Right lobe of liver (tissue), 6 donors: Measurements from ENCODE around the gene DAO. TPM values are rescaled to one million over a fixed set of nuclear protein-coding genes. Genes with fewer than 3 reads are reported as not detected.

Experiments
- ATAC-seq, 4 donors: fragments of 200-7000 bp; cut with Tn5 transposase; one replicate each; pipeline ENCODE4 v1.9.1; 2020; ENCODE audit warnings: mild to moderate bottlenecking in 4 of 4, moderate library complexity in 4 of 4
- DNase-seq, 3 donors: peaks; one replicate each; pipeline ENCODE4 v3.0.0-alpha.2; 2020
- H3K27ac ChIP-seq, 3 donors: fragments of 200-600 bp; one replicate each; pipeline ENCODE4 v1.8.0; 2022
- H3K27me3 ChIP-seq, 2 donors: fragments of 200-600 bp; one replicate each; pipeline ENCODE4 v1.8.0; 2022
- H3K36me3 ChIP-seq, 4 donors: fragments of 200-600 bp; sonication (generic) in 1 of 4; one replicate each; pipeline versions ENCODE4 v1.5.1 to v1.8.0; 2017 to 2022; ENCODE audit warnings: control low read depth in 1 of 4
- H3K4me1 ChIP-seq, 4 donors: fragments of 200-600 bp; sonication (generic) in 1 of 4; one replicate each; pipeline versions ENCODE4 v1.5.1 to v1.8.0; 2017 to 2022; ENCODE audit warnings: control low read depth in 1 of 4
- H3K4me3 ChIP-seq, 3 donors: fragments of 200-600 bp; one replicate each; pipeline ENCODE4 v1.8.0; 2022
- H3K9me3 ChIP-seq, 4 donors: fragments of 200-600 bp; sonication (generic) in 1 of 4; one replicate each; pipeline versions ENCODE4 v1.5.1 to v1.8.0; 2017 to 2022; ENCODE audit warnings: control low read depth in 1 of 4
- POLR2A ChIP-seq: fragments of 450-650 bp; IDR thresholded peaks from one replicate; pipeline ENCODE4 v1.6.1; 2017; ENCODE audit warnings: antibody characterized with exemption, mild to moderate bottlenecking
- WGBS: methylation state at CpG from one replicate; pipeline ENCODE4 v1.1.6; 2018; ENCODE audit warnings: low coverage, low lambda C conversion rate; ENCODE audit not compliant: insufficient coverage; ENCODE audit errors: missing lambda C conversion rate; 5-methylcytosine and 5-hydroxymethylcytosine counted together
- intact Hi-C, 2 donors: fragments of 100-400 bp; cut with DNase I; formaldehyde crosslinking; loops; one replicate each; pipeline versions ENCODE4 v1.11.2 to v1.14.1; 2022
- total RNA-seq, 6 experiments: library from RNA; depleted of rRNA in 2 of 6; stranded (reverse); fragments of >200 nt in 2 of 6; fragmentation: NEBNext Ultra II Directional in 3 of 6; extraction: Animal tissue kit (Norgen Biotek cat#: 25700) in 3 of 6; gene quantifications; one replicate each; pipeline versions ENCODE4 v1.1.0 to v1.2.4, GENCODE V29; 2016 to 2023
- TF ChIP-seq, protein P1 (sequence below), 4 donors: fragments of 200-600 bp in 3 of 4; fragments of 450-650 bp in 1 of 4; IDR thresholded peaks; one replicate each; pipeline versions ENCODE4 v1.5.1 to v1.8.0; 2016 to 2022; ENCODE audit warnings: antibody characterized with exemption in 4 of 4, mild to moderate bottlenecking in 2 of 4
- donor health status: DM: no; HTN: yes; CAD: no.
- donor health status: DM: no; HTN: no; CAD: no.
- donor health status: DM: no; HTN: no; CAD: no.
- donor health status: DM: no; HTN: yes; CAD: no.
- donor health status: DM: no; HTN: yes; CAD: no.

The DAO gene
- total RNA-seq, 6 experiments from 2014 or later, result 26.7 to 70.2 (median 45.0) TPM

DNA sequence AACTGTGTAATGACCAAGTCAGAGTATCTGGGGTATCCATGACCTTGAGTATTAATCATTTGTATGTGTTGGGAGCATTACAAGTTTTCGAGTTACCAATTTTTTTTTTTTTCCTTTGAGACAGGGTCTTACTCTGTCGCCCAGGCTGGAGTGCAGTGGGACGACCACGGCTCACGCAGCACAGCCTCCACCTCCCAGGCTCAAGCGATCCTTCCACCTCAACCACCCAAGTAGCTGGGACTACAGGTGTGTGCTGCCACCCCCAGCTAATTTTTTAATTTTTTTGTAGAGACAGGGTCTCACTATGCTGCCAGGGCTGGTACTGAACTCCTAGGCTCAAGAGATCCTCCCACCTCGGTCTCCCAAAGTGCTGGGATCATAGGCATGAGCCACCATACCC lies 42.2 kb upstream of the DAO start:
- H3K9me3 ChIP-seq, result no peaks in the 10 kb centered on the region
- 88% methylated on average over 4 of the region's 7 CpGs for WGBS
- TF ChIP-seq, protein P1, sequence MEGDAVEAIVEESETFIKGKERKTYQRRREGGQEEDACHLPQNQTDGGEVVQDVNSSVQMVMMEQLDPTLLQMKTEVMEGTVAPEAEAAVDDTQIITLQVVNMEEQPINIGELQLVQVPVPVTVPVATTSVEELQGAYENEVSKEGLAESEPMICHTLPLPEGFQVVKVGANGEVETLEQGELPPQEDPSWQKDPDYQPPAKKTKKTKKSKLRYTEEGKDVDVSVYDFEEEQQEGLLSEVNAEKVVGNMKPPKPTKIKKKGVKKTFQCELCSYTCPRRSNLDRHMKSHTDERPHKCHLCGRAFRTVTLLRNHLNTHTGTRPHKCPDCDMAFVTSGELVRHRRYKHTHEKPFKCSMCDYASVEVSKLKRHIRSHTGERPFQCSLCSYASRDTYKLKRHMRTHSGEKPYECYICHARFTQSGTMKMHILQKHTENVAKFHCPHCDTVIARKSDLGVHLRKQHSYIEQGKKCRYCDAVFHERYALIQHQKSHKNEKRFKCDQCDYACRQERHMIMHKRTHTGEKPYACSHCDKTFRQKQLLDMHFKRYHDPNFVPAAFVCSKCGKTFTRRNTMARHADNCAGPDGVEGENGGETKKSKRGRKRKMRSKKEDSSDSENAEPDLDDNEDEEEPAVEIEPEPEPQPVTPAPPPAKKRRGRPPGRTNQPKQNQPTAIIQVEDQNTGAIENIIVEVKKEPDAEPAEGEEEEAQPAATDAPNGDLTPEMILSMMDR (IDR thresholded peaks at IDR 0.05), result no peak
- no peak for TF ChIP-seq POLR2A
- no peaks in the 10 kb centered on the region for H3K27me3 ChIP-seq
- DNase-seq (no peak), ATAC-seq (no peak)
- peaks cover 0 to 8% (median 0%) of the 10 kb centered on the region in 4 donors for H3K36me3 ChIP-seq
- intact Hi-C loops, result no loop called here
- peak overlapping the region; percentile 61 to 81 (median 65) for H3K27ac ChIP-seq
- peaks cover 0 to 32% (median 11%) of the 10 kb centered on the region in 4 donors for H3K4me1 ChIP-seq
- no peak overlapping the region for H3K4me3 ChIP-seq

DNA sequence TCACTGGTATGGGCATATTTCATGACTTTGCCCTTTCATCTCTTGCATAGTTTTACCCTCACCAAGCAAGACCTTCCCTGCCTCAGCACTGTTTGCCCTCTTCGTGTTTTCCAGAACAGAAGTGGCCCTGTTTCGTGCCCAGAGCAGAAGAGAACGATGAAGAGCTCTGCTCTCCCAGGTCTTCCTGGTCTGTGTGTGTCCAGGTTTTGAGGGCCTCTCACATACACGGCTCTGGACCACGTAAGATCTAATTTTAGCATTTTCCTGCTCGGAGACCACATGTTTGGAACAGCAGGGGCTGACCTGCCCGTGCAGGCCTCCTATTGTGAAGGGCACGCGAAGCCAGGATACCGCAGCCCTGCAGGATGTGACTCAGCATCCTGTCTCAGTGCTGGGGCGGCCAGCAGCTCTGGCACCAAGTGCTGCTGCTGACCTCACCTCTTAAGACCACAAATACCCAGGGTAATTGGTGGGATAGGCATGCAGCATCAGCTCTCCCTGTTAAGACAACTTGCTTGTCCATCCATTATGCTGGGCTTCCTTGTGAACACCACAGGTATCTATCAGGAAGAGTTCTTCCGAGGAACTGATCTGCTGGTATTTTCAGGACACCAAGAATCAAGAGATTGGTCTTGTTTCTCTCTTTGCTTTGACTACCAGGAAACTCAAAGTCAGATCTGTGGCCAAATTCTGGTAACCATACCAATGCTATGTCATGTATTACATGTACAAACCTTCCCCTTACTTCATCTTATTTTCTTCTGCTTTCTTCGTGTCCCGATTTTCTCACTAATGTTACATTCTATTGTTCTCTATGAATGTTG lies 41.5 kb upstream of the DAO start:
- H3K27me3 ChIP-seq, result no peaks in the 10 kb centered on the region
- DNase-seq (peak; percentile 68 to 87 (median 83)), ATAC-seq (peak; percentile 80 to 86 (median 83))
- H3K4me3 ChIP-seq, result no peak overlapping the region
- H3K27ac ChIP-seq, result peak overlapping the region; percentile 61 to 81 (median 65)
- peaks cover 0 to 27% (median 11%) of the 10 kb centered on the region in 4 donors for H3K4me1 ChIP-seq
- peaks cover 0 to 8% (median 0%) of the 10 kb centered on the region in 4 donors for H3K36me3 ChIP-seq
- intact Hi-C loops, result no loop called here
- 58% methylated on average over 12 of the region's 14 CpGs for WGBS
- H3K9me3 ChIP-seq, result no peaks in the 10 kb centered on the region
- TF ChIP-seq, protein P1 (IDR thresholded peaks at IDR 0.05), result no peak
- peak; percentile 45 for TF ChIP-seq POLR2A

DNA sequence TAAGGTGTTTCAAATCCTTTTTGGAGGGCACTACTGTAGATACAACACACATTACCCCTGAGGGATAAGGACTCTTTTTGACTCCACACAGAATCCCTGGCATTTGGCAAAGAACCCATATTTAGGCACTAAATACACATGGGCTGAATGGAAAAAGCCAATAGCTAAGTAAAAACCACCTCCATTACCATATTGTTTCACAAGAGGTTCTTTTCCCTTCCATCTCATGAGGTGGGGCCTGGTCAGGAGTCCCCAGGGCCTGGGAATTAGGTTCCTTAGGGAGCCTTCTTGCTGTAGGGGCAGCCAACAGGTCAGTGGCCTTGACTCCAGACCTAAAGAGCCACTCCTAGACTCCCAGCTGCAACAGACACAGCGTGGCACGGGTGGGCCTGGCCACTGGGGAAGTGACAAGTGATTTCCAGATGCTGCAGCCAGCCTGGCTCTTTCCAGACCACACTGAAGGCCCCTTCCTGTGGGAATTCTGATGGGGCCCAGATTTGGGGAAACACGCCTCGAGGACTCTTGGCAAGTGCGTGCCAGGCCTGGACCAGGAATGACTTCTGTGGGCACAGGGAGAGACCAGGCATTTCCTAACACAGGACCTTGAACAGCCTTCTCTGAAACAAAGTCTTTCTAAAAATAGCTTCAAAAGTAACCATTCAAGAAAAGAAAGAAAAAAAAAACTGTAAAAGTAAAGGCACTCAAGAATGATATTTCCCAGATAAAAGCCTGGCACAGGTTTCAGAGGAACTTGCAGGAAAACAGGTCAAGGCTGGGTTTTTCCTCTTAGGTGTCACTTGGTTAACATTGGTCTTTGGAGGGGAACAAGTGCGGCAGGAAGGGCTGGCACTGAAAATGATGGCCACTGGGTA lies 40.6 kb upstream of the DAO start:
- H3K36me3 ChIP-seq, result peaks cover 0 to 8% (median 0%) of the 10 kb centered on the region in 4 donors
- no peaks in the 10 kb centered on the region for H3K9me3 ChIP-seq
- H3K4me3 ChIP-seq, result no peak overlapping the region
- intact Hi-C loops, result no loop called here
- no peak for TF ChIP-seq POLR2A
- TF ChIP-seq, protein P1 (IDR thresholded peaks at IDR 0.05), result no peak
- peaks cover 0 to 20% (median 9%) of the 10 kb centered on the region in 4 donors for H3K4me1 ChIP-seq
- peak overlapping the region; percentile 61 to 81 (median 65) for H3K27ac ChIP-seq
- no peak for DNase-seq
- peak in 2 of 4 donors; percentile 3 to 12 for ATAC-seq
- no peaks in the 10 kb centered on the region for H3K27me3 ChIP-seq
- 44% methylated on average over 6 of the region's 6 CpGs for WGBS

DNA sequence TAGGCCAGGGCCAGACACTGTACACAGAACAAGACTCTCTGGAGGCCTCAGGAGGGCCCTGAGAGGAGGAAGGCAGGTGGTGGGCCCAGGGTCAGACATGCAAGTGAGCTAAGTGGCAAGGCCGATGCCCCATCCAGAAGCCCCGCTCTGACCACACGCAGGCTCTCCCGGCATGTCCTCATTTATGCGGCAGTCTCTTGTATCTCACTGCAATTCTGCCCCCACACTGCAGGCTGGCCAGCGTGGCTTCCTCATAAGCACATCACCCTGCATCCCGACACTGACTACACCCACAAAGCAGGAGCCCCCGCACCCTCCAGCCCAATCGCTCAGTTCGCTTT lies 40.0 kb upstream of the DAO start:
- no peaks in the 10 kb centered on the region for H3K9me3 ChIP-seq
- TF ChIP-seq, protein P1 (IDR thresholded peaks at IDR 0.05), result no peak
- no peak for TF ChIP-seq POLR2A
- 85% methylated on average over 4 of the region's 10 CpGs for WGBS
- no peaks in the 10 kb centered on the region for H3K27me3 ChIP-seq
- no peak for ATAC-seq
- DNase-seq, result no peak
- peak overlapping the region; percentile 61 to 81 (median 65) for H3K27ac ChIP-seq
- H3K36me3 ChIP-seq, result peaks cover 0 to 5% (median 0%) of the 10 kb centered on the region in 4 donors
- no peak overlapping the region for H3K4me3 ChIP-seq
- H3K4me1 ChIP-seq, result peaks cover 0 to 20% (median 8%) of the 10 kb centered on the region in 4 donors
- intact Hi-C loops, result no loop called here
